Nephron progenitor cell (in vitro differentiated cells): Measurements from ENCODE around the gene ZNF213.

Experiments
- DNase-seq: peaks from one replicate; pipeline ENCODE4 v3.0.0; 2021
- H3K27ac Mint-ChIP-seq: 2 replicates; pipeline ENCODE4 v1.8.0; 2021; ENCODE audit warnings: mild to moderate bottlenecking, moderate library complexity, mixed read lengths
- H3K27me3 Mint-ChIP-seq: 2 replicates; pipeline ENCODE4 v1.8.0; 2021; ENCODE audit warnings: mild to moderate bottlenecking, low read depth, mixed read lengths; ENCODE audit not compliant: poor library complexity
- H3K36me3 Mint-ChIP-seq: 2 replicates; pipeline ENCODE4 v1.8.0; 2021; ENCODE audit warnings: low read depth, mixed read lengths
- H3K4me1 Mint-ChIP-seq: 2 replicates; pipeline ENCODE4 v1.8.0; 2021; ENCODE audit warnings: mixed read lengths
- H3K4me3 Mint-ChIP-seq: 2 replicates; pipeline ENCODE4 v1.8.0; 2021; ENCODE audit warnings: mild to moderate bottlenecking, moderate library complexity, mixed read lengths
- H3K9me3 Mint-ChIP-seq: 2 replicates; pipeline ENCODE4 v1.8.0; 2021; ENCODE audit warnings: mild to moderate bottlenecking, moderate library complexity, mixed read lengths
- TF ChIP-seq, protein P1 (sequence below): fragments of 200-600 bp; sonication (generic); IDR thresholded peaks from 2 replicates; pipeline ENCODE4 v1.5.0; 2021; ENCODE audit warnings: antibody characterized with exemption

Gene ZNF213

DNA sequence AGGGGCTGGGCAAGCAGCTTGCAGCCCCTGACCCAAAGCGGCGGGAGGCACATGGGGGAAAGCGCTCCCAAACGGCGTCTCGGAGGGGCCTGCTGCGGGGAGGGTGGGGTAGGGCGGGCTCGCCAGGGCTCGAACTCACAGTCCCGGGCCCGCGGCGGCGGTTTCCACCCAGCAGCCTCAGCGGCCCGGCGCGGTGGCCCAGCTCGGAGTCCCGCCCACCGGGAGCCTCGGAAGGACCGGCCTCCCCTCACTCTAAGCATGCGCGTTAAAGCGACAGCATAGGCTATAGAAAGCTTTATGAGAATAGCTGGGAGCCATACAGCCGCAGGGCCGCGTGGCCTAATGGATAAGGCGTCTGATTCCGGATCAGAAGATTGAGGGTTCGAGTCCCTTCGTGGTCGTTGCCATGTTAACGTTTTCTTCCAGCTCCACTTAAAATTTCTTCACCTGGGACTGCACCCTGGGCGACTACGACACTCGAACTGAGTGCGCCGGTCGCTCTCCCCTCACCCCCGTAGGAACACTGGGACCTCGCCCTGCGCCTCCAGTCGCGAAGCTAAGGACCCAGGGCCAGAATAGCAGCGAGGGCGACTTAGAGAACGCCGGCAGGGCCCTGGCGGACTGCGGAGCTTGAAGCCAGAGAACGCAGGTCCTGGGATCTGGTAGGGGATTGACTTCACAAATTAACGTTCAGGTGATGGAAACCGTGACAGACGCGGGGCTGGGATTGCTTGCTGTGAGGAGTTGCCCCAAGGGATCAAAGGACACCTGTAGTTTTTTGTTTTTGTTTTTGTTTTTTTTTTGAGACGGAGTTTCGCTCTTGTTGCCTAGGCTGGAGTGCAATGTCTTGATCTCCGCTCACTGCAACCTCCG lies 15.8 kb downstream of the ZNF213 start:
- TF ChIP-seq, protein P1, sequence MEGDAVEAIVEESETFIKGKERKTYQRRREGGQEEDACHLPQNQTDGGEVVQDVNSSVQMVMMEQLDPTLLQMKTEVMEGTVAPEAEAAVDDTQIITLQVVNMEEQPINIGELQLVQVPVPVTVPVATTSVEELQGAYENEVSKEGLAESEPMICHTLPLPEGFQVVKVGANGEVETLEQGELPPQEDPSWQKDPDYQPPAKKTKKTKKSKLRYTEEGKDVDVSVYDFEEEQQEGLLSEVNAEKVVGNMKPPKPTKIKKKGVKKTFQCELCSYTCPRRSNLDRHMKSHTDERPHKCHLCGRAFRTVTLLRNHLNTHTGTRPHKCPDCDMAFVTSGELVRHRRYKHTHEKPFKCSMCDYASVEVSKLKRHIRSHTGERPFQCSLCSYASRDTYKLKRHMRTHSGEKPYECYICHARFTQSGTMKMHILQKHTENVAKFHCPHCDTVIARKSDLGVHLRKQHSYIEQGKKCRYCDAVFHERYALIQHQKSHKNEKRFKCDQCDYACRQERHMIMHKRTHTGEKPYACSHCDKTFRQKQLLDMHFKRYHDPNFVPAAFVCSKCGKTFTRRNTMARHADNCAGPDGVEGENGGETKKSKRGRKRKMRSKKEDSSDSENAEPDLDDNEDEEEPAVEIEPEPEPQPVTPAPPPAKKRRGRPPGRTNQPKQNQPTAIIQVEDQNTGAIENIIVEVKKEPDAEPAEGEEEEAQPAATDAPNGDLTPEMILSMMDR, result no peak
- peak overlapping the region; percentile 88 for H3K4me3 Mint-ChIP-seq
- H3K27me3 Mint-ChIP-seq, result peaks cover 58% of the 10 kb centered on the region
- peak overlapping the region; percentile 94 for H3K27ac Mint-ChIP-seq
- H3K4me1 Mint-ChIP-seq, result peaks cover 10% of the 10 kb centered on the region
- DNase-seq, result peak; percentile 98
- peaks cover 18% of the 10 kb centered on the region for H3K9me3 Mint-ChIP-seq
- no peaks in the 10 kb centered on the region for H3K36me3 Mint-ChIP-seq

DNA sequence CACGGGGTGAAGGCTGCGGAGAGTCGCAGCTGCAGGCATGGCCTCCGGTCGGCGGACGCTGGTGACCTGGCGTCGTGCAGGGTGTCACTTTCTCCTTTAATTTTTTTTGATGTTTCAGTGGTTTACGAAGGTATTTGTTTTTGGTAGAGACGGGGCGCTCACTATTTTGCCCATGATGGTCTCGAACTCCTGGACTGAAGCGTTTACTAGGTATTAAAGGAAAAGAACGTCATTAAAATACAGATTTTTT lies 17.1 kb downstream of the ZNF213 start:
- H3K4me1 Mint-ChIP-seq, result peaks cover 10% of the 10 kb centered on the region
- peak overlapping the region; percentile 82 for H3K27ac Mint-ChIP-seq
- H3K36me3 Mint-ChIP-seq, result no peaks in the 10 kb centered on the region
- H3K9me3 Mint-ChIP-seq, result peaks cover 18% of the 10 kb centered on the region
- TF ChIP-seq, protein P1, result no peak
- DNase-seq, result no peak
- H3K27me3 Mint-ChIP-seq, result peaks cover 66% of the 10 kb centered on the region
- peak overlapping the region; percentile 85 for H3K4me3 Mint-ChIP-seq

DNA sequence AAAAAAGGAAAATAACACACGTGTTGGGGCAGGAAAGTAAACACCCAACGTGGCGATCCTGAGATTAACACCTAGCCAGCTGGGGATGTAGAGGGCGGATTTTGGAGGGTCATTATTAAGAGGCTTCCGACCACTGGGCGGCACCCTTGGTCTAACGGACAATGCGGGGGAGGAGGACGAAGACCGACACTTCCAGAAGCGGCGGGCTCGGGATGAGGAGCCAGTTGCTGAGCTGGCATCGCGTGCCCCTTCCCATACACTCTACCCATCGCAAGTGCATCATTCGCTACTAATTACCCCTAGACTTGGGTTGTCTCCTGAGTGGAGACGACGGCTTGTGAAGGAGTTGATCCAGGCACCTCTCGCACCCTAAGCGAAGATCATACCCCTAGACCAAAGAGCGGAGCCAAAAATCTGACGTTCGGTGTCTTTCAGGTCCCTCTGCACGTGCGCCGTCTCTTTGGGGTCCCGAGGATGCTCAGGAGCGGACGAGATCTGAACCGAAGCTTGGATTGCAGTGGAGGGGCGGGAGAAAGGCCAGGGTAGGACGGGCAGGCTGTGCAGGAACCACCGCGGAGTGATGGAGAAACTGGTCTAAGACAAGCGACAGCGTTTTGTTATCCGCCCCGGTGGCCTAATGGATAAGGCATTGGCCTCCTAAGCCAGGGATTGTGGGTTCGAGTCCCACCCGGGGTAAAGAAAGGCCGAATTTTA lies 17.6 kb downstream of the ZNF213 start:
- Mint-ChIP-seq H3K4me1 (peaks cover 11% of the 10 kb centered on the region), H3K9me3 (peaks cover 23% of the 10 kb centered on the region), H3K36me3 (no peaks in the 10 kb centered on the region), H3K27ac (peak overlapping the region; percentile 82), H3K27me3 (peaks cover 71% of the 10 kb centered on the region), H3K4me3 (peak overlapping the region; percentile 85)
- peak; percentile 93 for DNase-seq
- TF ChIP-seq, protein P1, result no peak

DNA sequence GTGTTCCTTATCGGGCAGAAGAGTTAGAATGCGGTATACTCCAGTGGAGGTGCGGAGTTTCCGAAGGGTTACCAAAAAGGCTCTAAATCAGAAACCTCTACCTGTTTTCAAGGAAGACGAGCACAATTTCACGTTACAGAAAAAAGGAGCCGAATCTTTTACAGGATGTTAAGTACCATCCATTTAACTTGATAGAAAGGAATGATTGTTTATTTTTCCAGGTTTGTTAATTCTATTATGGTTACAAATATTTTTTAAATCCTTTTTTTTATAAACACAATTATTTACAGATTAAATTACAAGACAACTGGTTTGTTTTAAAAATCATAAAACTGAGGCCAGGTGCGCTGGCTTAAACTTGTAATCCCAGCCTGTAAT lies 18.2 kb downstream of the ZNF213 start:
- peak overlapping the region; percentile 82 for H3K27ac Mint-ChIP-seq
- TF ChIP-seq, protein P1, result no peak
- no peak for DNase-seq
- peaks cover 16% of the 10 kb centered on the region for H3K4me1 Mint-ChIP-seq
- H3K27me3 Mint-ChIP-seq, result peaks cover 76% of the 10 kb centered on the region
- peaks cover 28% of the 10 kb centered on the region for H3K9me3 Mint-ChIP-seq
- H3K4me3 Mint-ChIP-seq, result peak overlapping the region; percentile 85
- no peaks in the 10 kb centered on the region for H3K36me3 Mint-ChIP-seq

DNA sequence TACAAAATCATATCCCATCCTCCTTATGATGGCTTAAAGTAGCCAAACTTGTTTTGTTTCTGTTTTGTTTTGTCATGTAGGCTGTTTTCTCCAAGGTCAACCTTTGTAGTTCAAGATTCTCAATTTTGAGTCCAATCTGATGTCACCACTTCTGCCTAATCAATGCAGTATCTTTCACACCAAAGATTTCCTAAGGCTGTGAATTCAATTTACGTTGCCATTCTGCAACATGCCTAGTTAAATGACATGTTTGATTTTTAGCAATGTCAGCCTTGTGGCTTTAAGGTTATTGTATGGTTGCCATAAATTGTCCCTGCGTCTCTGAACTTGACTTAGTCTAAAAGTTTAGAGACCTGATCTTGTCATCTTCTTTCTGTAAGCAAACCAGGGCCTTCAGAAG lies 20.4 kb downstream of the ZNF213 start:
- Mint-ChIP-seq H3K4me3 (no peak overlapping the region), H3K36me3 (no peaks in the 10 kb centered on the region), H3K4me1 (peaks cover 21% of the 10 kb centered on the region), H3K27me3 (peaks cover 78% of the 10 kb centered on the region), H3K9me3 (peaks cover 28% of the 10 kb centered on the region), H3K27ac (no peak overlapping the region)
- TF ChIP-seq, protein P1, result no peak
- no peak for DNase-seq
